ENCODE results near the gene MRPS22.

DNA sequence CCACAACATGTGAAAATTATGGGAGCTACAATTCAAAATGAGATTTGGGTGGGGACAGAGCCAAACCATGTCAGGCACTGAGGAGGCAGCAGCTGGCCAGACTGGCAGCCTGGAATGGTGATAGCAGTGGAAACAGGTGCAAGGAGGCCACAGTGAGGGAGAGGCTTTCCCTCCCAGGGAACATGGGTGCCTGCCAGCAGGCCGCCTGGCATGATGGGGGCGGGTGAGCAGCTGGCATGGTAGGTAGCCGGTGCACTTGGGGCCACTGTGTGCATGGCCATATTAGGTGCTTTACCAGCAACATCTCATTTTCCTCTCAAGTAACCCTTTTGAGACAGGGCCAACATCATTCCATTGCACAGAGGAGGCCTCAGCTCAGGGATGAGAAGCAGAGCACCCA lies 18.3 kb upstream of the MRPS22 start:
- TF ChIP-seq, protein P1, sequence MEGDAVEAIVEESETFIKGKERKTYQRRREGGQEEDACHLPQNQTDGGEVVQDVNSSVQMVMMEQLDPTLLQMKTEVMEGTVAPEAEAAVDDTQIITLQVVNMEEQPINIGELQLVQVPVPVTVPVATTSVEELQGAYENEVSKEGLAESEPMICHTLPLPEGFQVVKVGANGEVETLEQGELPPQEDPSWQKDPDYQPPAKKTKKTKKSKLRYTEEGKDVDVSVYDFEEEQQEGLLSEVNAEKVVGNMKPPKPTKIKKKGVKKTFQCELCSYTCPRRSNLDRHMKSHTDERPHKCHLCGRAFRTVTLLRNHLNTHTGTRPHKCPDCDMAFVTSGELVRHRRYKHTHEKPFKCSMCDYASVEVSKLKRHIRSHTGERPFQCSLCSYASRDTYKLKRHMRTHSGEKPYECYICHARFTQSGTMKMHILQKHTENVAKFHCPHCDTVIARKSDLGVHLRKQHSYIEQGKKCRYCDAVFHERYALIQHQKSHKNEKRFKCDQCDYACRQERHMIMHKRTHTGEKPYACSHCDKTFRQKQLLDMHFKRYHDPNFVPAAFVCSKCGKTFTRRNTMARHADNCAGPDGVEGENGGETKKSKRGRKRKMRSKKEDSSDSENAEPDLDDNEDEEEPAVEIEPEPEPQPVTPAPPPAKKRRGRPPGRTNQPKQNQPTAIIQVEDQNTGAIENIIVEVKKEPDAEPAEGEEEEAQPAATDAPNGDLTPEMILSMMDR (IDR thresholded peaks at IDR 0.05): no peak
- no peak for TF ChIP-seq POLR2A (IDR thresholded peaks at IDR 0.05)
